ENCODE measurements around the gene NDUFB11. TPM values are rescaled to one million over a fixed set of nuclear protein-coding genes. Genes with fewer than 3 reads are reported as not detected.
"Not testable (repeated sequence)": the region's sequence is repeated elsewhere in the genome, so short reads cannot be mapped to it uniquely, and the experiment has no call there.

The NDUFB11 gene
- total RNA-seq, 4 donors from 2014 or later: 58.3 to 87.5 (median 76.3) TPM

DNA sequence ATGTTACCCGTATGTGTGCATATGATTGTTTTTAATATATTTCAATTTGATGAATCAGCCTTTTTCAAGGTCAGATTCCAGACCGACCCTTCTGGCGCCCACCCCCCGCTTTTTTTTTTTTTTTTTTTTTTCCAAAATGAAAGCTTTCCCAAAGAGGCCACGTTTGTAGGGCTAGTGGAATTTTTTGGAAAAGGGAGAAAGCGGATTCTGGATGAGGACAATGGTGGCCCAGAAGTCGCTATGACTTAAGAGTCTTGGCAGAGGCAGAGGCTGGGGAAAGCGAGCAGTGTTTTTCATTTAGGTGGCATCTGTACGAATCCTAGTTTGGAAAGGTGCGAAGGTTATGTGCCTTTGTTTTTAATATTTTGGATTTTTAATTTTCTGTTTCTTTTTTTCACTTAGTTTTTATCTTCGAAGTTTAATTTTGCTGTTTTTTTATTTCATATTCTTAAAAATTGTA lies 14.6 kb downstream of the NDUFB11 start:
- Histone ChIP-seq H3K4me1 (peaks cover 2 to 9% (median 7%) of the 10 kb centered on the region in 4 donors), H3K27ac (replicated peaks in 1 of 4) (peak overlapping the region; percentile 80 to 86 (median 83)), H3K4me3 (peak overlapping the region; percentile 54 to 61 (median 60)), H3K36me3 (no peaks in the 10 kb centered on the region), H3K9me3 (no peaks in the 10 kb centered on the region), H3K27me3 (no peaks in the 10 kb centered on the region)
- TF ChIP-seq, protein P1, sequence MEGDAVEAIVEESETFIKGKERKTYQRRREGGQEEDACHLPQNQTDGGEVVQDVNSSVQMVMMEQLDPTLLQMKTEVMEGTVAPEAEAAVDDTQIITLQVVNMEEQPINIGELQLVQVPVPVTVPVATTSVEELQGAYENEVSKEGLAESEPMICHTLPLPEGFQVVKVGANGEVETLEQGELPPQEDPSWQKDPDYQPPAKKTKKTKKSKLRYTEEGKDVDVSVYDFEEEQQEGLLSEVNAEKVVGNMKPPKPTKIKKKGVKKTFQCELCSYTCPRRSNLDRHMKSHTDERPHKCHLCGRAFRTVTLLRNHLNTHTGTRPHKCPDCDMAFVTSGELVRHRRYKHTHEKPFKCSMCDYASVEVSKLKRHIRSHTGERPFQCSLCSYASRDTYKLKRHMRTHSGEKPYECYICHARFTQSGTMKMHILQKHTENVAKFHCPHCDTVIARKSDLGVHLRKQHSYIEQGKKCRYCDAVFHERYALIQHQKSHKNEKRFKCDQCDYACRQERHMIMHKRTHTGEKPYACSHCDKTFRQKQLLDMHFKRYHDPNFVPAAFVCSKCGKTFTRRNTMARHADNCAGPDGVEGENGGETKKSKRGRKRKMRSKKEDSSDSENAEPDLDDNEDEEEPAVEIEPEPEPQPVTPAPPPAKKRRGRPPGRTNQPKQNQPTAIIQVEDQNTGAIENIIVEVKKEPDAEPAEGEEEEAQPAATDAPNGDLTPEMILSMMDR (IDR thresholded peaks at IDR 0.05): no peak
- TF ChIP-seq EP300 (IDR thresholded peaks at IDR 0.05): no peak
- no peak for TF ChIP-seq POLR2A (IDR thresholded peaks at IDR 0.05; ENCODE audit: low read depth)
- TF ChIP-seq POLR2AphosphoS5 (IDR thresholded peaks at IDR 0.05): no peak
- intact Hi-C loops (cut with DNase I): loop anchor here (5.0 kb wide), 1 partner anchor 48 kb away; no protein-coding TSS in a partner anchor
- DNase-seq (ENCODE audit: extremely low spot score): no peak
- WGBS: 51% methylated on average over 11 of the region's 11 CpGs

DNA sequence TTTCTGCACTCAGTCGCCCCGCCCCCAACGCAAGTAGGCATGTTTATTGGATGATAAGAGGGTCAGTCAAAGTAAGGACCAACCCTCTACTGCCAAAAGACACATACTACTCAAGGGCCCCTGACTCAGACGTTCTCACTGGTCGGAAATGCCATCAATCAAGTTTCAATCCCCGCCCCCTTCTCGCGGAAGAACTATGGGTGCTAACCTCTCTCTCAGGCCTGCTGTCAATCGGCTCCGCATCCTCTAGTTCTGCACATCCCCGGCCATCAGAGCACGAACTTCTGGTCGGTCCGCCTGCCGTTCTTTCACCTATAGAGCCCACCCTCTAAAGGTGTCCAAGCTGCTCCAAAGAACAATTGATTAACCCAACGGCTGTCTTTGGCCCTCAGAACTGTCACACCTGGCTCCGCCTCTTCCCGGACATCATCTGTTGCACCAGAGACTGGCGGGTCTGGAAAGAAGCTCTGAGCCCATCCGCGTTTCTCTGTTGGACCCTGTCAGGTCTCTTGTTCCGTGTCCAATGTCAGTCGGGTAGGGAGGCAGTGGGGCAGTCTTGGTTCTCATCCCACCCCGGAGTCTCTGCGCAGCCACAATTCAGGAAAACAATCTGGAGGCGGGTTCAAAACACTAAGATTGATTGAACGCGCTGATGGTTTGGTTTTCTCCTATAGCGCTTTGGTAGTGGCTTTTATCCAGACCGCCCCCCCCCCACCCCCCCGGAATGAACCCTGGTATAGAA lies 15.2 kb downstream of the NDUFB11 start:
- H3K36me3 ChIP-seq: no peaks in the 10 kb centered on the region
- peak overlapping the region; percentile 54 to 61 (median 60) for H3K4me3 ChIP-seq
- WGBS: 40% methylated on average over 31 of the region's 31 CpGs
- intact Hi-C loops (cut with DNase I): no loop called here
- H3K27ac ChIP-seq (replicated peaks in 1 of 4): peak overlapping the region; percentile 80 to 86 (median 83)
- TF ChIP-seq POLR2AphosphoS5 (IDR thresholded peaks at IDR 0.05) (peak; percentile 46 to 66), POLR2A (IDR thresholded peaks at IDR 0.05; ENCODE audit: low read depth) (no peak)
- H3K9me3 ChIP-seq: no peaks in the 10 kb centered on the region
- DNase-seq (ENCODE audit: extremely low spot score): peak; percentile 97
- peaks cover 2 to 9% (median 7%) of the 10 kb centered on the region in 4 donors for H3K4me1 ChIP-seq
- no peaks in the 10 kb centered on the region for H3K27me3 ChIP-seq

DNA sequence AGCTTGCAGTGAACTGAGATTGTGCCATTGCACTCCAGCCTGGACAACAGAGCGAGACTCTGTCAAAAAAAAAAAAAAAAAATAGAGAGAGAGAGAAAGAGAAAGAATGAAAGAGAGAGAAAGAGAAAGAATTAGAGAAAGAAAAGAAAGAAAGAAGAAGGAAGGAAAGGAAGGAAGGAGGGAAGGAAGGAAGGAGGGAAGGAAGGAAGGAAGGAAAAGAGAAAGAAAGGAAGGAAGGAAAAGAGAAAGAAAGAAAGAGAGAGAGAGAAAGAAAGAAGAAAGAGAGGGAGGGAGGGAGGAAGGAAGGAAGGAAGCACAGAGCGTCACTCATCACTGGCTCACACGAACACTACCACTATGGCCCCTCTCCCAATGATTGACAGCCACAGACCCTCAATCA lies 20.0 kb downstream of the NDUFB11 start:
- H3K27ac ChIP-seq (replicated peaks in 1 of 4); DNase-seq (ENCODE audit: extremely low spot score); H3K36me3 ChIP-seq; H3K27me3 ChIP-seq; H3K9me3 ChIP-seq; H3K4me1 ChIP-seq; H3K4me3 ChIP-seq; intact Hi-C loops (cut with DNase I): not testable (repeated sequence)
- WGBS: 90% methylated on average over 3 of the region's 3 CpGs

DNA sequence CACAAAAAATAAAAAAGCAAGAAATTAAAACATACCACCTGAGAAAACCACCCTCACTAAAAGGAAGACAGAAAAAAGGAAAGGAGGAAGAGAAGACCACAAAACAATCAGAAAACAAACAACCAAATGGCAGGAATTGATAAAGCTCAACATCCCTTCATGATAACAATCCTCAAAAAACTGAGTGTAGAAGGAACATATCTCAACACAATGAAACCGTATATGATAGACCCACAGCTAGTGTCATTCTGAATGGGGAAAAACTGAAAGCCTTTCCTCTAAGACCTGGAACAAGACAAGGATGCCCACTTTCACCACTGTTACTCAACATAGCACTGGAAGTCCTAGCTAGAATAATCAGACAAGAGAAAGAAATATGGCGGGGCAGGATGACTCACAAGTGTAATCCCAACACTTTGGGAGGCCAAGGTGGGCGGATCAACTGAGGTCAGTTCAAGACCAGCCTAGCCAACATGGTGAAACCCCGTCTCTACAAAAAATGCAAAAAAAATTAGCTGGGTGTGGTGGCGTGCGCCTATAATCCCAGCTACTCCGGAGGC lies 27.9 kb downstream of the NDUFB11 start:
- H3K4me3 ChIP-seq; H3K4me1 ChIP-seq; H3K36me3 ChIP-seq; H3K27ac ChIP-seq (replicated peaks in 1 of 4); DNase-seq (ENCODE audit: extremely low spot score); H3K27me3 ChIP-seq; H3K9me3 ChIP-seq; intact Hi-C loops (cut with DNase I): not testable (repeated sequence)
- 88% methylated on average over 7 of the region's 7 CpGs for WGBS

DNA sequence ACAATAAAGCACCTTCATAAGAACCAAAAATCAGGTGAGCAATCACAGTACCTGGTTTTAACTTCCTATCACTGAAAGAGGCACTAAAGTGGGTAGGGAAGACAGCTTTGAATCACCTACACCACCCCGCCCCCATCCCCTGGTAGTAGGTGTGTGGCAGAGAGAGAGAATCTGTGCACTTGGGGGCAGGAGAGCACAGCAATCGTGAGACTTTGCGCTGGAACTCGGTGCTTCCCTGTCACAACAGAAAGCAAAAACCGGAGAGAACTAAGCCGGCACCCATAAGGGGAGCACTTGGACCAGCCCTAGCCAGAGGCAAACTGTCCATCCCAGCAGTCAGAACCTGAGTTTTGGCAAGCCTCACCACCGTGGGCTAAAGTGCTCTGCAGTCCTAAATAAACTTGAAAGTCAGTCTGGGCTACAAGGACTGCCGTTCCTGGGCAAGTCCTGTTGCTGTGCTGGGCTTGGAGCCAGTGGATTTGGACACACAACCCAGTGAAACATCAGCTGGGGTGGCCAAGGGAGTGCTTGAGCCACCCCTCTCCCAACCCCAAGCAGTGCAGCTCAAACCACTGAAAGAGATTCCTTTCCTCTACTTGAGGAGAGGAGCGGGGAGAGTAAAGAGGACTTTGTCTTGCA lies 32.1 kb downstream of the NDUFB11 start:
- intact Hi-C loops (cut with DNase I): no loop called here
- Histone ChIP-seq H3K36me3 (no peaks in the 10 kb centered on the region), H3K9me3 (no peaks in the 10 kb centered on the region), H3K4me1 (no peaks in the 10 kb centered on the region), H3K4me3 (no peak overlapping the region), H3K27ac (replicated peaks in 1 of 4) (no peak overlapping the region), H3K27me3 (no peaks in the 10 kb centered on the region)
- no peak for TF ChIP-seq POLR2A (IDR thresholded peaks at IDR 0.05; ENCODE audit: low read depth)
- no peak for TF ChIP-seq POLR2AphosphoS5 (IDR thresholded peaks at IDR 0.05)
- no peak for TF ChIP-seq EP300 (IDR thresholded peaks at IDR 0.05)
- TF ChIP-seq, protein P1 (IDR thresholded peaks at IDR 0.05): no peak
- 70% methylated on average over 9 of the region's 9 CpGs for WGBS
- DNase-seq (ENCODE audit: extremely low spot score): no peak

DNA sequence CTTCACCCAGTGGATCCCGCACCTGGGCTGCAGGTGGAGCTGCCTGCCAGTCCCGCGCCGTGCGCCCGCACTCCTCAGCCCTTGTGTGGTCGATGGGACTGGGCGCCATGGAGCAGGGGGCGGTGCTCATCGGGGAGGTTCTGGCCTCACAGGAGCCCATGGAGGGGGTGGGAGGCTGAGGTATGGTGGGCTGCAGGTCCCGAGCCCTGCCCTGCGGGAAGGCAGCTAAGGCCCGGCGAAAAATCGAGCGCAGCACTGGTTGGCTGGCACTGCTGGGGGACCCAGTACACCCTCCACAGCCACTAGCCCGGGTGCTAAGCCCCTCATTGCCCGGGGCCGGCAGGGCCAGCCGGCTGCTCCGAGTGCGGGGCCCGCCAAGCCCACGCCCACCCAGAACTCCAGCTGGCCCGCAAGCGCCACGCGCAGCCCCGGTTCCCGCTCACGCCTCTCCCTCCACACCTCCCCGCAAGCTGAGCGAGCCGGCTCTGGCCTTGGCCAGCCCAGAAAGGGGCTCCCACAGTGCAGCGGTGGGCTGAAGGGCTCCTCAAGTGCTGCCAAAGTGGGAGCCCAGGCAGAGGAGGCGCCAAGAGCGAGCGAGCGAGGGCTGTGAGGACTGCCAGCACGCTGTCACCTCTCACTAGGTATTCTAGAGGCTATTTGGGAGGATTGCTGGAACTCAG lies 33.4 kb downstream of the NDUFB11 start:
- H3K9me3 ChIP-seq; intact Hi-C loops (cut with DNase I); H3K4me3 ChIP-seq; H3K27me3 ChIP-seq; H3K4me1 ChIP-seq; DNase-seq (ENCODE audit: extremely low spot score); H3K36me3 ChIP-seq; H3K27ac ChIP-seq (replicated peaks in 1 of 4): not testable (repeated sequence)
- 96% methylated on average over 15 of the region's 40 CpGs for whole genome bisulfite sequencing
